Heart left ventricle (tissue), 13 donors: ENCODE results near the gene PSMB1.

Experiments used
- CTCF ChIP-seq, 12 donors: fragments of 200-600 bp; sonication (generic) in 4 of 12; IDR thresholded peaks; one replicate each; pipeline versions ENCODE4 v1.5.0 to v1.8.0; 2018 to 2022; ENCODE audit warnings: antibody characterized with exemption in 12 of 12, mild to moderate bottlenecking in 5 of 12
- POLR2A ChIP-seq, 2 donors: fragments of 450-650 bp; IDR thresholded peaks; one replicate each; pipeline ENCODE4 v1.6.1; 2017; ENCODE audit warnings: antibody characterized with exemption in 2 of 2, mild to moderate bottlenecking in 2 of 2, moderate library complexity in 2 of 2
- donor health status: ischemic (EF 13 %, LVEDD 7.1; RV severe dilation, severe dysfunction).
- donor health status: DM: no; HTN: yes; CAD: no.
- donor health status: DM: no; HTN: no; CAD: no.
- donor health status: ischemic (EF 25% LVEDD 6.9; RV normal size, moderate dysfunction).
- donor health status: ischemic (EF 25% LVEDD 5.7; RV mildly dilated, moderate dysfunction).
- donor health status: ischemic (EF 35%, LVEDD 5.7; RV mildly dilated, moderate dysfunction).
- donor health status: nonischemic (EF 11% LVEDD 7.7; RV severe dilation, severe dysfunction).
- donor health status: DM: yes; HTN: yes; CAD: no.
- donor health status: PGD.
- donor health status: ischemic (EF 29% LVEDD 5.4; RV normal size, mild dysfunction).
- donor health status: nonischemic (EF 23%, LVEDD 6.1; RV moderate dilation, normal function).

- no peak for TF ChIP-seq POLR2A (IDR thresholded peaks at IDR 0.05)
- no peak for TF ChIP-seq CTCF (IDR thresholded peaks at IDR 0.05)
These were observed 8.4 kb upstream of the PSMB1 start for GRCh38 chr6:170561555-170561954.
